Stimulated activated CD4-positive, alpha-beta T cell treated with anti-CD3 and anti-CD28 coated beads, Interleukin-1b, Interleukin-23, amount 100 ng/mL, for 48 hours (primary cell): ENCODE results near the gene MIGA2.

Experiments
- DNase-seq: peaks from one replicate; pipeline ENCODE4 v3.0.0-alpha.2; 2020

The MIGA2 gene

GRCh38 chr9:129038109-129038852 lies 1.9 kb downstream of the MIGA2 start:
- DNase-seq = no peak

- DNase-seq = no peak
These were observed 3.8 kb downstream of the MIGA2 start for GRCh38 chr9:129040113-129040643.

- DNase-seq = no peak
These were observed 5.6 kb downstream of the MIGA2 start for GRCh38 chr9:129042016-129042415.

GRCh38 chr9:129052592-129052991 lies 16.2 kb downstream of the MIGA2 start:
- DNase-seq = no peak

- no peak for DNase-seq
These were observed 16.6 kb downstream of the MIGA2 start for GRCh38 chr9:129053020-129053419.

- no peak for DNase-seq
These were observed 17.9 kb downstream of the MIGA2 start for GRCh38 chr9:129054163-129054851.

- DNase-seq = no peak
These were observed 22.8 kb downstream of the MIGA2 start for GRCh38 chr9:129058965-129059795.

- no peak for DNase-seq
These were observed 23.7 kb downstream of the MIGA2 start for GRCh38 chr9:129059796-129060785.

GRCh38 chr9:129060991-129061390 lies 24.6 kb downstream of the MIGA2 start:
- DNase-seq = no peak

- DNase-seq = no peak
These were observed 26.6 kb downstream of the MIGA2 start for GRCh38 chr9:129063061-129063460.

GRCh38 chr9:129064499-129064908 lies 28.1 kb downstream of the MIGA2 start:
- DNase-seq = no peak

GRCh38 chr9:129068110-129068509 lies 31.7 kb downstream of the MIGA2 start:
- no peak for DNase-seq

- DNase-seq = peak; percentile 61
These were observed 32.8 kb downstream of the MIGA2 start for GRCh38 chr9:129068990-129069861.

GRCh38 chr9:129069862-129070641 lies 33.6 kb downstream of the MIGA2 start:
- no peak for DNase-seq

GRCh38 chr9:129070696-129071525 lies 34.5 kb downstream of the MIGA2 start:
- no peak for DNase-seq

GRCh38 chr9:129071526-129072126 lies 35.2 kb downstream of the MIGA2 start:
- DNase-seq = no peak

GRCh38 chr9:129072171-129072570 lies 35.7 kb downstream of the MIGA2 start:
- DNase-seq = no peak

- no peak for DNase-seq
These were observed 37.0 kb downstream of the MIGA2 start for GRCh38 chr9:129073404-129073803.

- no peak for DNase-seq
These were observed 37.7 kb downstream of the MIGA2 start for GRCh38 chr9:129074106-129074505.
